Panc1 (cell line): ENCODE measurements around the gene ASB1. TPM values are rescaled to one million over a fixed set of nuclear protein-coding genes. Genes with fewer than 3 reads are reported as not detected.

ENCODE experiments used
- ATAC-seq: fragments of 200-7000 bp; cut with Tn5 transposase; 2 replicates; pipeline ENCODE4 v1.9.1; 2020; ENCODE audit warnings: mild to moderate bottlenecking, moderate library complexity
- BruUV-seq: library from RNA; stranded (reverse); fragments of 400-500 nt; replicated peaks from 2 replicates; lab custom pipeline; 2021; lab: Mats Ljungman, UMichigan
- CTCF ChIA-PET: fragments of 300-600 bp; sonication (Branson Sonifier 250); formaldehyde crosslinking; loops from one replicate; lab custom pipeline; 2022; ENCODE audit warnings: antibody characterized with exemption; lab: Charles Lee
- POLR2A ChIA-PET: fragments of 300-600 bp; sonication (Branson Sonifier 250); formaldehyde crosslinking; loops from one replicate; lab custom pipeline; 2022; ENCODE audit warnings: antibody characterized with exemption; lab: Charles Lee
- DNase-seq: peaks from one replicate; pipeline ENCODE4 v3.0.0-alpha.2; 2010; ENCODE audit warnings: low read depth, low spot score
- H3K27ac ChIP-seq: 2 replicates; pipeline ENCODE4 v1.5.1; 2011; ENCODE audit warnings: mild to moderate bottlenecking, low read length, inconsistent platforms
- H3K27me3 ChIP-seq: fragments of 200-500 bp; sonication (Bioruptor generic); 2 replicates; pipeline ENCODE4 v1.6.0; 2014; ENCODE audit warnings: low read length, inconsistent platforms; ENCODE audit not compliant: control insufficient read depth, insufficient read depth
- H3K36me3 ChIP-seq: fragments of 200-500 bp; sonication (Bioruptor generic); 2 replicates; pipeline ENCODE4 v1.5.1; 2014; ENCODE audit warnings: inconsistent platforms, mild to moderate bottlenecking, low read length, moderate library complexity; ENCODE audit not compliant: control insufficient read depth, insufficient read depth
- H3K4me1 ChIP-seq: 2 replicates; pipeline ENCODE4 v1.5.1; 2011; ENCODE audit warnings: inconsistent platforms, mild to moderate bottlenecking, low read length, moderate library complexity; ENCODE audit not compliant: control insufficient read depth, insufficient read depth
- H3K4me3 ChIP-seq, 2 experiments: 2 replicates each; pipeline ENCODE4 v1.5.1; 2011 to 2012; ENCODE audit warnings: low read depth in 2 of 2, low read length in 2 of 2, mild to moderate bottlenecking in 2 of 2, inconsistent platforms in 1 of 2, moderate library complexity in 1 of 2
- H3K9me3 ChIP-seq: fragments of 200-500 bp; sonication (Bioruptor generic); 2 replicates; pipeline ENCODE4 v1.5.1; 2014; ENCODE audit warnings: low read depth, mild to moderate bottlenecking, inconsistent platforms, low read length, moderate library complexity; ENCODE audit not compliant: control insufficient read depth, insufficient read depth
- CTCF ChIP-seq: fragments of 450-650 bp; IDR thresholded peaks from 2 replicates; pipeline ENCODE4 v1.5.1; 2017; ENCODE audit warnings: mild to moderate bottlenecking
- POLR2AphosphoS5 ChIP-seq: IDR thresholded peaks from 2 replicates; pipeline ENCODE4 v1.6.1; 2012; ENCODE audit warnings: mild to moderate bottlenecking, low read depth, low read length, moderate library complexity
- REST ChIP-seq, 2 experiments: IDR thresholded peaks; 2 replicates each; pipeline ENCODE4 v1.6.1; 2011 to 2012; ENCODE audit warnings: low read depth in 2 of 2, control low read depth in 1 of 2, low read length in 1 of 2, mild to moderate bottlenecking in 1 of 2, moderate library complexity in 1 of 2; ENCODE audit not compliant: insufficient read depth in 1 of 2
- SIN3A ChIP-seq: IDR thresholded peaks from 2 replicates; pipeline ENCODE4 v1.6.1; 2012; ENCODE audit warnings: low read depth, mild to moderate bottlenecking, low read length, moderate library complexity, borderline replicate concordance; ENCODE audit not compliant: insufficient read depth
- TCF7L2 ChIP-seq: IDR thresholded peaks from 2 replicates; pipeline ENCODE4 v1.6.1; 2011; ENCODE audit warnings: mild to moderate bottlenecking, low read depth, low read length, inconsistent platforms
- in situ Hi-C: cut with HindIII; loops from 2 replicates; pipeline ENCODE4 v1.10.0; 2016; ENCODE audit warnings: low sequenced_read_pairs, low pct_unique_long_range_greater_than_20kb
- intact Hi-C: fragments of 100-400 bp; cut with micrococcal nuclease; formaldehyde crosslinking; loops from one replicate; pipeline ENCODE4 v1.10.0; 2022; ENCODE audit not compliant: unreplicated experiment
- total RNA-seq: library from RNA; stranded (reverse); gene quantifications from one replicate; pipeline ENCODE4 v1.2.1, GENCODE V29; 2021; ENCODE audit not compliant: unreplicated experiment

The ASB1 gene
- total RNA-seq, 1 experiment from 2014 or later, result 57.3 TPM

- intact Hi-C loops, result no loop called here
- H3K9me3 ChIP-seq, result no peaks in the 10 kb centered on the region
- H3K4me3 ChIP-seq, result no peak overlapping the region
- BruUV-seq, result no TSS peak
- no peak for TF ChIP-seq SIN3A
- no peak for TF ChIP-seq CTCF
- TF ChIP-seq POLR2AphosphoS5, result no peak
- no peak for TF ChIP-seq TCF7L2
- no peak for TF ChIP-seq REST (IDR thresholded peaks at IDR 0.05; ENCODE audit: insufficient read depth in 1 of 2, low read depth in 2 of 2, low read length in 1 of 2)
- H3K27me3 ChIP-seq, result no peaks in the 10 kb centered on the region
- ChIA-PET POLR2A (no interaction called here), CTCF (interaction anchor here (0.7 kb wide), 1 partner anchor 35 kb away, joined by 8 read pairs; no protein-coding TSS in a partner anchor)
- in situ Hi-C loops, result no loop called here
- DNase-seq (no peak), ATAC-seq (no peak)
- no peaks in the 10 kb centered on the region for H3K36me3 ChIP-seq
- H3K4me1 ChIP-seq, result no peaks in the 10 kb centered on the region
- H3K27ac ChIP-seq, result no peak overlapping the region
Observed at GRCh38 chr2:238406221-238406997, 20.3 kb upstream of the ASB1 start.

- in situ Hi-C loops (no loop called here), intact Hi-C loops (no loop called here)
- Histone ChIP-seq H3K27ac (no peak overlapping the region), H3K4me1 (no peaks in the 10 kb centered on the region), H3K36me3 (no peaks in the 10 kb centered on the region), H3K27me3 (no peaks in the 10 kb centered on the region), H3K9me3 (no peaks in the 10 kb centered on the region), H3K4me3 (no peak overlapping the region)
- ATAC-seq (no peak), DNase-seq (no peak)
- POLR2A ChIA-PET, result no interaction called here
- no peak for TF ChIP-seq REST (IDR thresholded peaks at IDR 0.05; ENCODE audit: insufficient read depth in 1 of 2, low read depth in 2 of 2, low read length in 1 of 2)
- TF ChIP-seq POLR2AphosphoS5, result no peak
- no peak for TF ChIP-seq SIN3A
- no peak for TF ChIP-seq CTCF
- TF ChIP-seq TCF7L2, result no peak
- CTCF ChIA-PET, result no interaction called here
- BruUV-seq, result no TSS peak
Observed at GRCh38 chr2:238406998-238407285, 19.8 kb upstream of the ASB1 start.
